Lower leg skin (tissue), 4 donors: Measurements from ENCODE around the gene TNS3. TPM values are rescaled to one million over a fixed set of nuclear protein-coding genes. Genes with fewer than 3 reads are reported as not detected.

ENCODE experiments used
- DNase-seq, 2 donors: peaks; one replicate each; pipeline ENCODE4 v3.0.0-alpha.2; 2019; ENCODE audit warnings: low spot score in 2 of 2
- H3K4me3 ChIP-seq: fragments of 200-600 bp; sonication (generic); 2 replicates; pipeline ENCODE4 v1.5.1; 2017; ENCODE audit warnings: mild to moderate bottlenecking, low read depth; ENCODE audit not compliant: poor library complexity, severe bottlenecking
- CTCF ChIP-seq, 3 donors: fragments of 450-650 bp; IDR thresholded peaks; one replicate each; pipeline ENCODE4 v1.5.1; 2016; ENCODE audit warnings: antibody characterized with exemption in 3 of 3, mild to moderate bottlenecking in 3 of 3, moderate library complexity in 2 of 3
- POLR2A ChIP-seq, 2 donors: fragments of 450-650 bp; IDR thresholded peaks; one replicate each; pipeline ENCODE4 v1.6.1; 2016 to 2017; ENCODE audit warnings: antibody characterized with exemption in 2 of 2, mild to moderate bottlenecking in 1 of 2, moderate library complexity in 1 of 2
- WGBS, 2 donors: methylation state at CpG; one replicate each; pipeline ENCODE4 v1.1.5; 2018; 5-methylcytosine and 5-hydroxymethylcytosine counted together
- intact Hi-C: fragments of 100-400 bp; cut with DNase I; formaldehyde crosslinking; loops from one replicate; pipeline ENCODE4 v1.15.0; 2023; ENCODE audit warnings: low total_unique reads
- total RNA-seq, 4 donors: library from RNA; depleted of rRNA; stranded (reverse); fragments of >200 nt; gene quantifications; one replicate each; pipeline ENCODE4 v1.1.0, GENCODE V29; 2016

TNS3 gene
- total RNA-seq, 4 donors from 2014 or later, result 19.5 to 33.9 (median 25.5) TPM

DNA sequence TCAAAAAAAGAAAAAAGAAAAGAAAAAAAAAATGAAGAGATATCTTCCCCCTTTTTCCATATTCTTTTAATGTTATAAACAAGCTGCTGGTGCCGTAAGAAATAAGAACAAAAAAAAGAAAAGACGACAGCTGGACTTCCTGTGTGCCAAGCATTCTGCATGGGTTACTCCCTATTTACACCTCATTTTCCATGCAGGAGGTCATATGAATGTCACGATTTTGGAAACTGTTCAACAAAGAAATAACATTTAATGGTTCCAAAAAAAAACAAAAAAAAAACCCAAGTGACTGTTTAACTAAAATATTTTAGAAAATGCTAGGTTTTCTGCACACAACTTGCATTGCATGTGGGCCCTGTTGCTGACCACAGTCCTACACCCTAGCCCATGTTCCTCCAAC lies 159.3 kb downstream of the TNS3 start:
- no peak overlapping the region for H3K4me3 ChIP-seq
- no peak for DNase-seq
- no peak for TF ChIP-seq CTCF (IDR thresholded peaks at IDR 0.05)
- TF ChIP-seq POLR2A (IDR thresholded peaks at IDR 0.05), result no peak
- intact Hi-C loops, result loop anchor here (10.0 kb wide), 1 partner anchor 138 kb away; no protein-coding TSS in a partner anchor
- 25 to 37% methylated on average over 3 of the region's 3 CpGs for WGBS, 2 donors

DNA sequence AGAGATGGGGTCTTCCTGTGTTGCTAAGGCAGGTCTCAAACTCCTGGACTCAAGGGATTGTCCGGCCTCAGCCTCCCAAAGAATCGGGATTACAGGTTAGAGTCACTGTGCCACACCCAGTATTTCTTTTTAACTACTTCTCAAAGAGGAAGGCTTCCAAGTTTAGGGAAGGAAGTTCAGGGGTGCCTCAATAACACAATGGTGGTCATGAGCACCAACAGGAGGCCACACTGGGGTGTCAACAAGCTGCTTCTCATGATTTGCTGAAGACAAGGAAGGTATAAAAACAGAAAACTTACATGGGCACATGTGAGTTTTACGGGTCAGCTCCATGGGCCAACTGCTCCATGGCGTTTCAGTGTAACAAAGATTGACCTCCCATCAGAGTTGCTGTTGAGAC lies 160.5 kb downstream of the TNS3 start:
- intact Hi-C loops, result loop anchor here (10.0 kb wide), 1 partner anchor 137 kb away; no protein-coding TSS in a partner anchor
- WGBS, 2 donors, result 84 to 85% methylated on average over 4 of the region's 4 CpGs
- H3K4me3 ChIP-seq, result no peak overlapping the region
- TF ChIP-seq POLR2A (IDR thresholded peaks at IDR 0.05) (no peak), CTCF (IDR thresholded peaks at IDR 0.05) (no peak)
- DNase-seq, result peak in 1 of 2 donors; percentile 31

DNA sequence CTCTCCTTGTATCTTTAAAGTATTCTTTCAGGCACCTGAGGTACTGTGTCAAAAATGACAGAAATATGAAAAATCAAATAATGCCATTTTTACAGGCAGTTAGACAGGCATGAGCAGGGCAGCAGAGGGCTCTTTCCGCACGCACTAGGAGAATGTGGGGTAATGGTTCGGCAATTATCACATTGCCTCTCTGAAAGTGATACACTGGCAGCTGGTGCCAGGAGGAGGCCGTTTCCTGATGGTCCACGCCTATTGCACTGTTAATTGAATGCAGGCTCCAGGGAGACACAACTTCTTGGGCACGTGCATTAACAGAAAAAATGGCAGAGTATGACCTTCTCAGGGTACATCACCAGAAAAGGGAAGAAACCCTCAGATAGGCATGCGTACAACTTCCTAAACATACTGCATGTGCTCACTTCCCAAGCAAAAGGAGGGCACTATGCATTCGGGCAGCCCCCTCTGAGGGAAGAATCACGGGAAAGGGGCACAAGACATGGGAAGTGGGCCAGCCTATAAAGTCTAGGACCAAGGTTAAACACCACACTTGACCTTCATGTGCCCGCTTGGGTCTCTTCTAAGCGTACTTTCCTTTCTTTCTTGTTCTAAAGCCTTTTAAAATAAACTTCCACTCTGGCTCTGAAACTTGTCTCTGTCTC lies 161.7 kb downstream of the TNS3 start:
- no peak for DNase-seq
- H3K4me3 ChIP-seq, result no peak overlapping the region
- no peak for TF ChIP-seq CTCF (IDR thresholded peaks at IDR 0.05)
- TF ChIP-seq POLR2A (IDR thresholded peaks at IDR 0.05), result no peak
- WGBS, 2 donors, result 83 to 92% methylated on average over 11 of the region's 11 CpGs
- intact Hi-C loops, result loop anchor here (10.0 kb wide), 1 partner anchor 135 kb away; no protein-coding TSS in a partner anchor

DNA sequence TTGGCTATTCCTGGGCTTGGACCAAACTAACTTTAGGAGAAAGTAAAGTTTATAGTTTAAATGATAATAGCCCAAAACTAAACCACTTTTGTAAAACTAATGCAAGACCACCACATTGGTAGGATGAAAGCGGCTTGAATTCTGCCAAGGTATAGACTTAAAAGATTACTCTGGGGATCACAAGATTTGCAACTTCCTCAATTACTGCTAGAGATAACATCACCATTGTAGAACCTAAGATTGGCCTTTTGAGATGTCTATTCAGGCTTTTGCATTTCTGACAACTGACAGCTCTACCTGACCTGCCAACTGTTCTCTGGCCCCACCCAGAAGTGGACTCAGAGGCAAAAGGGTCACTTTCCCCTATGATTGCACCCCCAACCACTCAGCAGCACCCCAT lies 162.4 kb downstream of the TNS3 start:
- TF ChIP-seq CTCF (IDR thresholded peaks at IDR 0.05) (no peak), POLR2A (IDR thresholded peaks at IDR 0.05) (no peak)
- H3K4me3 ChIP-seq, result no peak overlapping the region
- DNase-seq, result no peak
- WGBS, 2 donors, result 92 to 97% methylated on average over 1 of the region's 1 CpG
- intact Hi-C loops, result no loop called here

GRCh38 chr7:47418601-47419309 lies 163.2 kb downstream of the TNS3 start:
- WGBS, 2 donors, result 81 to 86% methylated on average over 5 of the region's 5 CpGs
- DNase-seq, result peak in 1 of 2 donors; percentile 17
- intact Hi-C loops, result no loop called here
- H3K4me3 ChIP-seq, result no peak overlapping the region
- no peak for TF ChIP-seq CTCF (IDR thresholded peaks at IDR 0.05)
- TF ChIP-seq POLR2A (IDR thresholded peaks at IDR 0.05), result no peak
